ENCODE data around the gene INS. TPM values are rescaled to one million over a fixed set of nuclear protein-coding genes. Genes with fewer than 3 reads are reported as not detected.

The INS gene
- total and polyA plus RNA-seq, 2 donors = 0.30 TPM; not detected in 1

- no peaks in the 10 kb centered on the region for H3K36me3 ChIP-seq (ENCODE audit: insufficient read depth)
- H3K27ac ChIP-seq (ENCODE audit: low read depth) = no peak overlapping the region
- WGBS = 83% methylated on average over 45 of the region's 45 CpGs
- no peak for DNase-seq (ENCODE audit: extremely low spot score)
- no peaks in the 10 kb centered on the region for H3K4me1 ChIP-seq (ENCODE audit: insufficient read depth)
- no peak overlapping the region for H3K4me3 ChIP-seq (ENCODE audit: low read depth, low read length)
Measured at GRCh38 chr11:2169626-2170570, 8.9 kb upstream of the INS start.

- WGBS = 65% methylated on average over 10 of the region's 10 CpGs
- no peak overlapping the region for H3K4me3 ChIP-seq (ENCODE audit: low read depth, low read length)
- H3K27ac ChIP-seq (ENCODE audit: low read depth) = no peak overlapping the region
- no peaks in the 10 kb centered on the region for H3K36me3 ChIP-seq (ENCODE audit: insufficient read depth)
- DNase-seq (ENCODE audit: extremely low spot score) = no peak
- H3K4me1 ChIP-seq (ENCODE audit: insufficient read depth) = no peaks in the 10 kb centered on the region
Measured at GRCh38 chr11:2169005-2169378, 8.0 kb upstream of the INS start.

DNA sequence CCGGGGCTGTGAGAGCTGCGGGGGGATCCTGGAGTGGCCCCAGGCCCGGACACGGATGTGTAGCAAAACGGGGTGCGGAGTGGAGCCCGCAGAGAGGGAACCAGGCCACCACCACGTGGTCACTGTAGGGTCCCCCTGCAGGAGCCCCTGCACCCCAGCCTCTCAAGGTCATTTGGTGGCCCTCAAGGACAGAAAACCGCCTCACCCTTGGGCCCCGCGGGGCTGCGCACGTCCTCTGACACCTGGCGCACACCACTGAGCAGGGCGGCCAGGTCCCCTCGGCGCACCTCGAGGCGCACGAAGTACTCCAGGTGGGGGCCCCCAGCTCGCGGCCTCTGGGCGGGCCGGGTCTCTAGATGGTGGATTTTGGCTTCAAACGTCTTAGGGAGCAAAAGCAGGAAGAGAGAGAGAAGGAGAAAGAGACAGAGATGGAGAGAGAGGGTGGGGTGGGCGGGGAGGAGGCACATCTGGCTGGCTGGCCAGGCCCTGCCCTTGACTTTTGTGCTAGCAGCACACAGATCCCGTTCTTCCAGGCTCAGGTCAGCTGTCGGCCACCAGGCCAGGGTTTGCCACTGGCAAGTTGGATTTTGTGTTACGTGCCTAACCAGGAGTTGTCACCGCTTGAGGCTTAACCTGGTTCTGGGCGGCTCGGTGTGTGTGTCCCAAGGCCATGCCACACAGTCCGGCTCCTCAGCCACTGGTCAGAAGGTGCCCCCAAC, 7.4 kb upstream of the INS start:
- Histone ChIP-seq H3K27ac (ENCODE audit: low read depth) (no peak overlapping the region), H3K36me3 (ENCODE audit: insufficient read depth) (no peaks in the 10 kb centered on the region), H3K4me3 (ENCODE audit: low read depth, low read length) (no peak overlapping the region), H3K4me1 (ENCODE audit: insufficient read depth) (no peaks in the 10 kb centered on the region)
- 87% methylated on average over 33 of the region's 33 CpGs for WGBS
- no peak for DNase-seq (ENCODE audit: extremely low spot score)

DNA sequence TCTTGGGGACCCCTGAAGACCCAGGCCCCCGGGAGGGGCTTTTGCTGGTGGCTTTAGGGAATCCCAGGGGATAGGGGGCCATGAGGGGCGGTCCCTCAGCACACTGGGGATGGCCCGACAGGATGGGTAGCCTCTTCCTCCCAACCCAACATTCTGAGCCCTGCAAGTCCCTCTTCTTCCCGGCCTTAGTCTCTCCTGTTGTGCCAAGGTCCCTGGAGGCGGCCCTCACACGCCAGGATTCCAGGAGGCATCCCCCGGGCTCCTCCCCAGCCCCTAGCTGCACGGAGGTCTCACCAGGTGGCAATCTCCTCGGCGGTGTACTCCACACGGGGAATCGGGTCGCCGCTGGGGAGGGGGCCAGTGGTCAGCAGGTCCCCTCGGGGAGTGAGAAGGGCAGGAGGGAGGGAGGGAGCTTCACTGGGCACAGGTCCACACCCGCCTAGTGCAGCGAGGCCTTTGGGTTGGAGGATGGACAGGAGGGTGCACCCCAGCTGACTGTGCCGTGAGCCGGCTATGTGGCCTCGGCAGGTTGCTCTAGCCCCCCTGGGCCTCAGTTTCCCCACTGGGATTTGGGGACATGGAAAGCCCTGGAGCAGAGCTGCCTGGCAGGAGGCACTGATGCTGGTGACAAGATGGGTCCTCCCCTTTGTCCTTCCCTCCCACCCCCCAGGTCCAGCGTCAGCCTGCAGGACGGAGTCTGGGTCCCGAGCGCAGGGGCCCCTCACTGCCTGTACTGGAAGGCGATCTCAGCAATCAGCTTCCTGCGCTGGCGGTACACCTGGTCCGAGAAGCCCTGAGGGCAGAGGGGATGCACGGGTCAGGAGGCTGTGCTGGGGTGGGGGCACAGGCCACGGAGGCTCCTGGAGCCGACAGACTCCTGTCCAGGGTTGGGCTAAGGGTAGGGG, 6.4 kb upstream of the INS start:
- Histone ChIP-seq H3K27ac (ENCODE audit: low read depth) (no peak overlapping the region), H3K36me3 (ENCODE audit: insufficient read depth) (no peaks in the 10 kb centered on the region), H3K4me1 (ENCODE audit: insufficient read depth) (no peaks in the 10 kb centered on the region), H3K4me3 (ENCODE audit: low read depth, low read length) (no peak overlapping the region)
- 82% methylated on average over 31 of the region's 31 CpGs for WGBS
- DNase-seq (ENCODE audit: extremely low spot score) = no peak

DNA sequence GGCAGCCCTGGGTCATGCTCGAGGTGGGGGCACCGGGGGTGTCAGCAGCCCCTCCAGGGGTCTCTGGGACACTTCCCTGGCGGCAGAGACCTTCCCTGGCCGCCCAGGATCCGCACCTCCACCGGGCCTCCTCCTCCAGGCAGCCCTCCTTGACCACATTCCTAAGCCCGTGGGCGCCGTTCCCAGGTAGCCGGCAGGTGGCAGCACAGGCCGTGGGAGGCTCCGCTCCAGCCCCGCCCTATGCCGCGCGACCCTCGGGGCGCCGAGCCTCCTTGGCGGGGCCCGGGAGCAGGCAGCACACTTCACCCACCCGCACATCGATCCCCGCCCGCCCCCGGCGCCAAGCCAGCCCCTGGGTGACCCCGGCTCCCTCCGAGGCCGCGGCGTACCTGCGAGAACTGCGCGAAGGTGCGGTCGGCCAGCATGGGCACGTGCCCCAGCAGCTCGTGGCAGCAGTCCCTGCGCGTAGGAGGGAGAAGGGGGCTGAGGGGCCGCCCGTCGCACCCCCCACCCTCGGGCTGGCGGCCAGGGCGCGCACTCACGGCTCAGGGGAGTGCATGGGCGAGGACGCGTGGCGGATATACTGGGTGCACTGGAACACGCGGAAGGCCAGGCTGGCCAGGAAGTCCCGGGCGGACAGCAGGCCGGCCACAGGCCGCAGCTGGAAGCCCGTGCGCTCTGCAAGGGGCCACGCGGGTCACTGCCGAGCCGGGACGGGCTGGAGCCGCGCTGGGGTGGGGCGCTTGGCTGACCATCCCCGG, 5.3 kb upstream of the INS start:
- Histone ChIP-seq H3K36me3 (ENCODE audit: insufficient read depth) (no peaks in the 10 kb centered on the region), H3K4me3 (ENCODE audit: low read depth, low read length) (peak overlapping the region; percentile 34), H3K27ac (ENCODE audit: low read depth) (no peak overlapping the region), H3K4me1 (ENCODE audit: insufficient read depth) (no peaks in the 10 kb centered on the region)
- no peak for DNase-seq (ENCODE audit: extremely low spot score)
- WGBS = 8% methylated on average over 70 of the region's 70 CpGs

GRCh38 chr11:2165571-2165970, 4.6 kb upstream of the INS start:
- WGBS = 84% methylated on average over 13 of the region's 13 CpGs
- Histone ChIP-seq H3K4me1 (ENCODE audit: insufficient read depth) (no peaks in the 10 kb centered on the region), H3K36me3 (ENCODE audit: insufficient read depth) (no peaks in the 10 kb centered on the region)

GRCh38 chr11:2164861-2165555, 4.0 kb upstream of the INS start:
- H3K4me3 ChIP-seq (ENCODE audit: low read depth, low read length) = no peak overlapping the region
- no peak overlapping the region for H3K27ac ChIP-seq (ENCODE audit: low read depth)
- no peaks in the 10 kb centered on the region for H3K36me3 ChIP-seq (ENCODE audit: insufficient read depth)
- WGBS = 80% methylated on average over 20 of the region's 20 CpGs
- DNase-seq (ENCODE audit: extremely low spot score) = no peak
- H3K4me1 ChIP-seq (ENCODE audit: insufficient read depth) = no peaks in the 10 kb centered on the region

More at GRCh38 chr11:2165571-2165970, 4.6 kb upstream of the INS start:
- no peak for DNase-seq (ENCODE audit: extremely low spot score)
- Histone ChIP-seq H3K27ac (ENCODE audit: low read depth) (no peak overlapping the region), H3K4me3 (ENCODE audit: low read depth, low read length) (no peak overlapping the region)

- H3K36me3 ChIP-seq (ENCODE audit: insufficient read depth) = no peaks in the 10 kb centered on the region
Measured at GRCh38 chr11:2164081-2164480, 3.1 kb upstream of the INS start.

GRCh38 chr11:2163428-2163978, 2.5 kb upstream of the INS start:
- no peaks in the 10 kb centered on the region for H3K36me3 ChIP-seq (ENCODE audit: insufficient read depth)
- H3K4me3 ChIP-seq (ENCODE audit: low read depth, low read length) = no peak overlapping the region
- 75% methylated on average over 12 of the region's 12 CpGs for WGBS
- no peak for DNase-seq (ENCODE audit: extremely low spot score)
- H3K4me1 ChIP-seq (ENCODE audit: insufficient read depth) = no peaks in the 10 kb centered on the region
- H3K27ac ChIP-seq (ENCODE audit: low read depth) = no peak overlapping the region

More at GRCh38 chr11:2164081-2164480, 3.1 kb upstream of the INS start:
- Histone ChIP-seq H3K27ac (ENCODE audit: low read depth) (no peak overlapping the region), H3K4me1 (ENCODE audit: insufficient read depth) (no peaks in the 10 kb centered on the region), H3K4me3 (ENCODE audit: low read depth, low read length) (no peak overlapping the region)
- DNase-seq (ENCODE audit: extremely low spot score) = no peak
- WGBS = 87% methylated on average over 22 of the region's 22 CpGs

DNA sequence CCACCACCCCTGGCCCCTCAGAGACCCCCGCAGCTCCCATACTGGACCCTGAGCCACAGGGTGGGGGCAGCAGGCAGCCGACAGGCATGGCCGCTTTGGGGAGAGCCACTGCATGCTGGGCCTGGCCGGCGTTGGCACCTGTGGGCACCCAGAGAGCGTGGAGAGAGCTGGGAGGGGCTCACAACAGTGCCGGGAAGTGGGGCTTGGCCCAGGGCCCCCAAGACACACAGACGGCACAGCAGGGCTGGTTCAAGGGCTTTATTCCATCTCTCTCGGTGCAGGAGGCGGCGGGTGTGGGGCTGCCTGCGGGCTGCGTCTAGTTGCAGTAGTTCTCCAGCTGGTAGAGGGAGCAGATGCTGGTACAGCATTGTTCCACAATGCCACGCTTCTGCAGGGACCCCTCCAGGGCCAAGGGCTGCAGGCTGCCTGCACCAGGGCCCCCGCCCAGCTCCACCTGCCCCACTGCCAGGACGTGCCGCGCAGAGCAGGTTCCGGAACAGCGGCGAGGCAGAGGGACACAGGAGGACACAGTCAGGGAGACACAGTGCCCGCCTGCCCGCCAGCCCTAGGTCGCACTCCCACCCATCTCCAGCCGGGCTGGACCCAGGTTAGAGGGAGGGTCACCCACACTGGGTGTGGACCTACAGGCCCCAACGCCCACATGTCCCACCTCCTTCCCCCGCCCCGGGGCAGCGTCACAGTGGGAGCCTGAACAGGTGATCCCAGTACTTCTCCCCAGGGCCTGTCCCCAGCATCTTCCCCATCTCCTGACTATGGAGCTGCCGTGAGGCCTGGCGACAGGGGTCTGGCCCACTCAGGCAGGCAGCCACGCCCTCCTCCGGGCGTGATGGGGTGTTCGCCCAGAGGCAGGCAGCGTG, 1.2 kb downstream of the INS start:
- no peak overlapping the region for H3K4me3 ChIP-seq (ENCODE audit: low read depth, low read length)
- no peaks in the 10 kb centered on the region for H3K36me3 ChIP-seq (ENCODE audit: insufficient read depth)
- no peak for DNase-seq (ENCODE audit: extremely low spot score)

GRCh38 chr11:2158966-2159365, 2.0 kb downstream of the INS start:
- Histone ChIP-seq H3K4me3 (ENCODE audit: low read depth, low read length) (no peak overlapping the region), H3K27ac (ENCODE audit: low read depth) (no peak overlapping the region), H3K4me1 (ENCODE audit: insufficient read depth) (no peaks in the 10 kb centered on the region), H3K36me3 (ENCODE audit: insufficient read depth) (no peaks in the 10 kb centered on the region)
- DNase-seq (ENCODE audit: extremely low spot score) = no peak
- 86% methylated on average over 10 of the region's 10 CpGs for WGBS

More for the DNA sequence above, 1.2 kb downstream of the INS start:
- Histone ChIP-seq H3K4me1 (ENCODE audit: insufficient read depth) (no peaks in the 10 kb centered on the region), H3K27ac (ENCODE audit: low read depth) (no peak overlapping the region)
- 82% methylated on average over 36 of the region's 36 CpGs for WGBS
